OCI-LY7 (cell line): Measurements from ENCODE around the gene LHX4.

ENCODE experiments used
- CTCF ChIP-seq: fragments of 200-600 bp; sonication (generic); conservative IDR thresholded peaks from 2 replicates; pipeline ENCODE4 v1.5.1; 2014; ENCODE audit warnings: mild to moderate bottlenecking, antibody characterized with exemption, low read length, moderate library complexity, mixed read lengths
- EZH2phosphoT487 ChIP-seq: fragments of 200-600 bp; sonication (generic); IDR thresholded peaks from 2 replicates; pipeline ENCODE4 v1.6.1; 2018; ENCODE audit warnings: low read depth, borderline replicate concordance, mild to moderate bottlenecking, mixed run types, antibody characterized with exemption, low read length, moderate library complexity, mixed read lengths

GRCh38 chr1:180250883-180251509, 20.9 kb downstream of the LHX4 start:
- no peak for TF ChIP-seq CTCF
- TF ChIP-seq EZH2phosphoT487, result no peak
